Tibial nerve (tissue), 4 donors: Measurements from ENCODE around the gene ATP1A1. TPM values are rescaled to one million over a fixed set of nuclear protein-coding genes. Genes with fewer than 3 reads are reported as not detected.

Experiments used
- DNase-seq, 2 donors: peaks; one replicate each; pipeline ENCODE4 v3.0.0-alpha.2; 2019; ENCODE audit warnings: low spot score in 2 of 2
- H3K27ac ChIP-seq, 4 donors: fragments of 200-600 bp; sonication (generic) in 3 of 4; one replicate each; pipeline ENCODE4 v1.5.1; 2017 to 2019; ENCODE audit warnings: mild to moderate bottlenecking in 1 of 4
- H3K27me3 ChIP-seq, 2 donors: fragments of 200-600 bp; sonication (generic) in 1 of 2; one replicate each; pipeline versions ENCODE4 v1.5.1 to v1.6.0; 2017 to 2019
- H3K36me3 ChIP-seq, 3 donors: fragments of 200-600 bp; sonication (generic); one replicate each; pipeline ENCODE4 v1.5.1; 2018 to 2019
- H3K4me1 ChIP-seq, 4 donors: fragments of 200-600 bp; sonication (generic) in 3 of 4; one replicate each; pipeline ENCODE4 v1.5.1; 2017 to 2019
- H3K4me3 ChIP-seq, 4 donors: fragments of 200-600 bp; sonication (generic) in 3 of 4; one replicate each; pipeline ENCODE4 v1.5.1; 2017 to 2019; ENCODE audit warnings: mild to moderate bottlenecking in 1 of 4, moderate library complexity in 1 of 4
- H3K9me3 ChIP-seq, 4 donors: fragments of 200-600 bp; sonication (generic) in 3 of 4; one replicate each; pipeline ENCODE4 v1.5.1; 2017 to 2019
- CTCF ChIP-seq, 5 experiments: fragments of 200-600 bp in 3 of 5; fragments of 450-650 bp in 2 of 5; sonication (generic) in 3 of 5; IDR thresholded peaks; one replicate each; pipeline ENCODE4 v1.5.1; 2016 to 2019; ENCODE audit warnings: antibody characterized with exemption in 5 of 5, mild to moderate bottlenecking in 3 of 5, moderate library complexity in 2 of 5
- EP300 ChIP-seq, 2 donors: sonication (generic); formaldehyde crosslinking; IDR thresholded peaks; one replicate each; pipeline ENCODE4 v1.6.1; 2017; ENCODE audit warnings: antibody characterized with exemption in 2 of 2, mild to moderate bottlenecking in 1 of 2
- POLR2A ChIP-seq, 2 donors: fragments of 450-650 bp; IDR thresholded peaks; one replicate each; pipeline ENCODE4 v1.6.1; 2017; ENCODE audit warnings: antibody characterized with exemption in 2 of 2, mild to moderate bottlenecking in 2 of 2, moderate library complexity in 2 of 2
- WGBS, 2 donors: methylation state at CpG; one replicate each; pipeline ENCODE4 v1.1.5; 2018; 5-methylcytosine and 5-hydroxymethylcytosine counted together
- total RNA-seq, 4 donors: library from RNA; depleted of rRNA; stranded (reverse); fragments of >200 nt; gene quantifications; one replicate each; pipeline ENCODE4 v1.1.0, GENCODE V29; 2016

ATP1A1 gene
- total RNA-seq, 4 donors from 2014 or later: 226 to 325 (median 267) TPM

DNA sequence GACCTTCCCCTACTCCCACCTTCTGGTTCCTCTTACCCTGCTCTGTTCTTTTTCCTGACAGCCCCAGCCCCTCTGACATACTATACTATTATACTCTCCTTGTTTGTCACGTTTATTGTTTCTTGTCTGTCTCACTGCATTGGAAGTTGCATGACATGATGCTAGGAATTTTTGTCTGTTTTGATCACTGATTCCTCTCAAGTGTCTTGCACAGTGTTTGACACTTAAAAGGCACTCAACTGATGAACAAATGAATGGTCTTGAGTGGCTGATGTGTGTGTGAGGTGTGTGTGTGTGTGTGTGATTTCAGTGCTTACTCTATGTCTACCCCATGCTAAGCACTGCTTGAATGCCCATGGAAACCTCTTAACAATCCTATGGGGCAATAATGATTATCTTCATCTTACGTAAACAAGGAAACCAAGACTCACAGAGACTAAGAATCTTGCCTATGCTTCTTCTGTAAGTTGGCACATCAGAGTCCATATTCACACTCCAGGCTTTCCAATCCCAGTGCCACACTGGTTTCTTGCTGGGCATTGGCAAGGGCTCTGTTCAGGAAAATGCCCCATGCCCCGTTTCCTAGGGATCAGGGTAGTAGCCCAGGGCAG, 59.7 kb downstream of the ATP1A1 start:
- H3K36me3 ChIP-seq: no peaks in the 10 kb centered on the region
- H3K4me1 ChIP-seq: no peaks in the 10 kb centered on the region
- DNase-seq: no peak
- TF ChIP-seq CTCF (IDR thresholded peaks at IDR 0.05): no peak
- TF ChIP-seq POLR2A (IDR thresholded peaks at IDR 0.05): no peak
- TF ChIP-seq EP300 (IDR thresholded peaks at IDR 0.05): no peak
- WGBS, 2 donors: 66 to 78% methylated on average over 2 to 3 of the region's 3 CpGs
- no peaks in the 10 kb centered on the region for H3K27me3 ChIP-seq
- no peak overlapping the region for H3K4me3 ChIP-seq
- H3K9me3 ChIP-seq: no peaks in the 10 kb centered on the region
- peak overlapping the region in 3 of 4 donors; percentile 43 to 84 (median 73) for H3K27ac ChIP-seq

DNA sequence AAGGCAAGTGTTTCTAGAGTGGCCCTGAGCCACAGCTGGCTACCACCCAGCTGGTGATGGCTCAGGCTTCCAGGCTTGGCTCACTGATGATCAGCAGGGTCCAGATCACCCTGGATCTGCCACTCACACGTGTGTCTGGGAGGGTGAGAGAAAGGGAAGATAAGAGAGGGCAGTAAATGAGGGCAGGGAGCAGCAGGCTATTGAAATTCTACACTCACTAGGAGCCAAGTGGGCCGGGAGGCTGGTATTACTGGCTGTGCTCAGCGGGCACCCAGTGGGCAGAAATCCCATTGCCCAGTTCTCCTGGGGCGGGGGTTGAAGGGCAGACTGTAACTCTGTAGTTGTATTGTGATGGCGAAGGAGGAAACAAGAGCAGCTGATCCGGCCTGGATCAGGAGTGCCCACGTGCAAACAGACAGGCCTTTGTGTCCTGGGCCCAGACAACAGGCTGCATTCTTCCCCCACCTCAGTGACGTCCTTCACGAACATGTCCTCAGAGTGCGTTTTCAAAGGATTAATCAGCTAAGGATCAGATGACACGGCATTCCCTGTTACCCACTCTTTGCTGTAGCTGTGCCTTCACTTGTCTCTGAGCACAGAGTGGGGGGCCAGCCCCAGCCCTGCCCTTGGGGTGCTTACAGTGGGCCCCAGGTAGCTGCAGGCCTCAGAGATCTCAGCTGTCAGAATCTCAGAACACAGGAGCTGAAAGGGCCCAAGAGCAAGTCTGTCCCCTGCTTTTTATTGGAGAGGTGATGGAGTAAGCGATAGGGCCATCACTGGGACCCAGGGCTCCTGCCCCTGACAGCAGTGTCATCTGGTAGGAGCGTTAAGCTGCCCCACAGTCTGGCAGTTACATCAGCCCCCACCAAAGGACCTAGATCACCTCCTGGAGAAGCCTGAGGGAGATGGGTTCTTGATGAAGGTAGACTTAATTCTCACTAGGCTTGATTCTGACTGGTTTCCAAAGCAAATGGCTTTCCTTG, 60.5 kb downstream of the ATP1A1 start:
- Histone ChIP-seq H3K36me3 (no peaks in the 10 kb centered on the region), H3K9me3 (no peaks in the 10 kb centered on the region), H3K4me3 (no peak overlapping the region), H3K4me1 (no peaks in the 10 kb centered on the region), H3K27me3 (no peaks in the 10 kb centered on the region), H3K27ac (peak overlapping the region; percentile 60 to 88 (median 75))
- TF ChIP-seq CTCF (IDR thresholded peaks at IDR 0.05): no peak
- TF ChIP-seq EP300 (IDR thresholded peaks at IDR 0.05): peak; percentile 25 to 82
- TF ChIP-seq POLR2A (IDR thresholded peaks at IDR 0.05): peak in 1 of 2 donors; percentile 36
- DNase-seq: no peak
- 39 to 48% methylated on average over 10 to 13 of the region's 13 CpGs for WGBS, 2 donors

- TF ChIP-seq EP300 (IDR thresholded peaks at IDR 0.05) (no peak), CTCF (IDR thresholded peaks at IDR 0.05) (no peak), POLR2A (IDR thresholded peaks at IDR 0.05) (no peak)
- 69 to 77% methylated on average over 3 of the region's 3 CpGs for WGBS, 2 donors
- no peaks in the 10 kb centered on the region for H3K4me1 ChIP-seq
- no peaks in the 10 kb centered on the region for H3K36me3 ChIP-seq
- peak overlapping the region in 3 of 4 donors; percentile 5 to 88 (median 86) for H3K27ac ChIP-seq
- H3K4me3 ChIP-seq: no peak overlapping the region
- no peak for DNase-seq
- no peaks in the 10 kb centered on the region for H3K27me3 ChIP-seq
- H3K9me3 ChIP-seq: no peaks in the 10 kb centered on the region
Measured at GRCh38 chr1:116434849-116435248, 61.8 kb downstream of the ATP1A1 start.

GRCh38 chr1:116435806-116436610, 63.0 kb downstream of the ATP1A1 start:
- H3K27me3 ChIP-seq: no peaks in the 10 kb centered on the region
- no peaks in the 10 kb centered on the region for H3K4me1 ChIP-seq
- TF ChIP-seq EP300 (IDR thresholded peaks at IDR 0.05): no peak
- TF ChIP-seq POLR2A (IDR thresholded peaks at IDR 0.05): no peak
- TF ChIP-seq CTCF (IDR thresholded peaks at IDR 0.05): no peak
- no peaks in the 10 kb centered on the region for H3K36me3 ChIP-seq
- H3K4me3 ChIP-seq: no peak overlapping the region
- DNase-seq: no peak
- WGBS, 2 donors: 89 to 92% methylated on average over 2 of the region's 2 CpGs
- peak overlapping the region in 1 of 4 donors; percentile 86 for H3K27ac ChIP-seq
- H3K9me3 ChIP-seq: no peaks in the 10 kb centered on the region
